Stimulated activated naive CD4-positive, alpha-beta T cell (primary cell): ENCODE measurements around the gene LRRK1.

Experiments used
- DNase-seq, 6 experiments: peaks; one replicate each; lab custom pipeline; 2025; lab: John Stamatoyannopoulos, UW

The LRRK1 gene

GRCh38 chr15:101022876-101023275 is 103.7 kb downstream of the LRRK1 start:
- no peak for DNase-seq

GRCh38 chr15:101023501-101024072 is 104.4 kb downstream of the LRRK1 start:
- no peak for DNase-seq

- DNase-seq, result no peak
Observed at GRCh38 chr15:101024073-101024695, 105.0 kb downstream of the LRRK1 start.

GRCh38 chr15:101024706-101025500 is 105.7 kb downstream of the LRRK1 start:
- no peak for DNase-seq

GRCh38 chr15:101025501-101025885 is 106.3 kb downstream of the LRRK1 start:
- DNase-seq, result no peak

GRCh38 chr15:101025896-101026631 is 106.9 kb downstream of the LRRK1 start:
- no peak for DNase-seq

GRCh38 chr15:101026656-101027272 is 107.6 kb downstream of the LRRK1 start:
- DNase-seq, result no peak

- no peak for DNase-seq
Observed at GRCh38 chr15:101027273-101027901, 108.2 kb downstream of the LRRK1 start.

GRCh38 chr15:101027920-101028319 is 108.8 kb downstream of the LRRK1 start:
- DNase-seq, result no peak

GRCh38 chr15:101028321-101028720 is 109.2 kb downstream of the LRRK1 start:
- DNase-seq, result no peak

- no peak for DNase-seq
Observed at GRCh38 chr15:101028772-101029438, 109.7 kb downstream of the LRRK1 start.

- no peak for DNase-seq
Observed at GRCh38 chr15:101029971-101030661, 111.0 kb downstream of the LRRK1 start.

GRCh38 chr15:101031213-101031612 is 112.1 kb downstream of the LRRK1 start:
- no peak for DNase-seq

GRCh38 chr15:101033801-101034200 is 114.6 kb downstream of the LRRK1 start:
- DNase-seq, result no peak

GRCh38 chr15:101035611-101036010 is 116.5 kb downstream of the LRRK1 start:
- no peak for DNase-seq

- DNase-seq, result no peak
Observed at GRCh38 chr15:101036189-101036588, 117.0 kb downstream of the LRRK1 start.

- DNase-seq, result no peak
Observed at GRCh38 chr15:101037090-101037830, 118.1 kb downstream of the LRRK1 start.

- DNase-seq, result no peak
Observed at GRCh38 chr15:101038327-101039003, 119.3 kb downstream of the LRRK1 start.

GRCh38 chr15:101039461-101039860 is 120.3 kb downstream of the LRRK1 start:
- DNase-seq, result no peak
